ENCODE measurements around the gene IMMP2L.

The IMMP2L gene

GRCh38 chr7:111049971-111050680 is 512.2 kb downstream of the IMMP2L start:
- H3K4me3 ChIP-seq (ENCODE audit: low read depth, low read length), result no peak overlapping the region

GRCh38 chr7:111047595-111047994 is 514.7 kb downstream of the IMMP2L start:
- H3K4me3 ChIP-seq (ENCODE audit: low read depth, low read length), result no peak overlapping the region

DNA sequence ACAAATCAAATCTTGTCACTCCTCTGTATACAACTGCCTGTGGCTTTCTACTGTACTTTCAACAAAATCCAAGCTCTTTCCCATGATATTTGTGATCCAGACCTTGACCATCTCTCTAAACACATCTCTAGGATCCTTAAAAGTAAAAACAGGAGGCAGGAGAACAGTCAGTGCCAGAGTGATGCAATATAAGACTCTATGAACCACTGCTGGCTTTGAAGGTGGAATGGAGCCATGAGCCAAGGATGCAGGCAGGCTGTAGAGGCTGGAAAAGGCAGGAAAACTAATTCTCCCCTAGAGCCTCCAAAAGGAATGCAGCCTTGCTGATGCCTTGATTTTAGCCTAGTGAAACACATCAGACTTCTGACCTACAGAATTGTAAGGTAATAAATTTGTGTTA is 516.8 kb downstream of the IMMP2L start:
- H3K4me3 ChIP-seq (ENCODE audit: low read depth, low read length), result no peak overlapping the region

DNA sequence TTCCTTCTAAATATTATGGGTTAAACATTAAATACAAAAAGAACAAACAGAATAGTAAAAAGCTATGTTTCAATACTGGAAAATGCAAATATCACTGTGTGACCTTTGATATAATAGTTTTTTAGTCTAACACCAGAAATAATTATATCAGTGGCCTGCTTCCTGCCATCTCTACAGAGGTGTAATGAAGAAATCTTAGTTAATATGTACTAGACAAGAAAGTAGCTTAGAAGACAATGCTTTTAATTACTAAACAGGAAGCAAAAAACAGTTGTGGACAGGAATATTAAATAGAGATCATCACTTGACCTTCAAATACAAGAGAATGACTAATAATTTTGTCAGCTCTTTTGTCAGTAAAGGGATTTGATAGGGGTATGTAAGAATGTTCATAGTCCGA is 518.7 kb downstream of the IMMP2L start:
- H3K4me3 ChIP-seq (ENCODE audit: low read depth, low read length), result no peak overlapping the region

GRCh38 chr7:111042842-111043241 is 519.5 kb downstream of the IMMP2L start:
- no peak overlapping the region for H3K4me3 ChIP-seq (ENCODE audit: low read depth, low read length)

DNA sequence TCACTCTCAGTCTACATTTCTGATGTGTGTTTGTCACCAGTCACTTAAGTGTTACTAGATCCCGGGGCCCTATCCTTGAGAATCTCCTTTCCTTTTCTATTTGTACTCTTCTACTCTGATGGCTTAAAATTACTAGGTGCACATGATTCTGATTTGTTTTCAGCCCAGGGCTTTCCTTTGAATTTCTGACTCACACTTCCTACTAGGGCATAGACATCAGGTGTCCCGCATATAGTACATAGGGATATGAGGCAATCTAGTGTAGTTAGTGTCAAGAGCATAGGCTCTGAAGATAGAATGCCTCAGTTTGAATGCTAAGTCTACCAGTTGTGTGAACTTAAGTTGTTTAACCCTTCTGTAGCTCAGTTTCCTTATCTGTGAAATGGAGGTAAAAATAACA is 520.7 kb downstream of the IMMP2L start:
- H3K4me3 ChIP-seq (ENCODE audit: low read depth, low read length), result no peak overlapping the region

DNA sequence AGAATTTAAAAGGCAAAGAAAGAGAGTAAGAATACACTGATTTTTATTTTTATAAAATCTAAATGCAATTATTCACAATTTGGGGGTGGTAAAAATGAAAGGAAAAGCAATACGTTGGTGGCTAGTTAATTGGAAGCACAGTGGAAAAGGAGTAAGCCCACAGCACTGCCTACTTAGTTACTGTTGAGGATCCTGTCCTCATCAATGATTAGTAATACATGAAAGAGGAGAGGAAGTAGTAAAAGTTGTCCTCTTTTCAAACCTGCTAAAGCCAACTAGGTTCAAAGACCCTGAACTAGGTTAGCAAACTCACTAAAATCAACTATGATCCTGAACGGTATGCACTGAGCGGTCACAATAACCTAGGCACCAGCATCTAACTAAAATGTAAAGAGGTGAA is 524.1 kb downstream of the IMMP2L start:
- H3K4me3 ChIP-seq (ENCODE audit: low read depth, low read length), result no peak overlapping the region

DNA sequence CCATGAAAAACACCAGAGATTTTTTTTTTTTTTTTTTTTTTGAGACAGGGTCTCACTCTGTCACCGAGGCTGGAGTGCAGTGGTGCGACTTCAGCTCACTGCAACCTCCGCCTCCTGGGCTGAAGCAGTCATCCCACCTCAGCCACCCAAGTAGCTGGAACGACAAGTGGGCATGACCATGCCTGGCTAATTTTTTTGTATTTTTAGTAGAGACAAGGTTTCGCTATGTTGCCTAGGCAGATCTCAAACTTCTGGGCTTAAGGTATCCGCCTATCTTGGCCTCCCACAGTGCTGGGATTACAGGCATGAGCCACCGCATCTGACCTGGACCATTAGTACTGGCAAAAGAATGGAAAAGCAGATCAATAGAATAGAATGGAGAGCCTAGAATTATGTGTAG is 530.4 kb downstream of the IMMP2L start:
- H3K4me3 ChIP-seq (ENCODE audit: low read depth, low read length), result no peak overlapping the region

DNA sequence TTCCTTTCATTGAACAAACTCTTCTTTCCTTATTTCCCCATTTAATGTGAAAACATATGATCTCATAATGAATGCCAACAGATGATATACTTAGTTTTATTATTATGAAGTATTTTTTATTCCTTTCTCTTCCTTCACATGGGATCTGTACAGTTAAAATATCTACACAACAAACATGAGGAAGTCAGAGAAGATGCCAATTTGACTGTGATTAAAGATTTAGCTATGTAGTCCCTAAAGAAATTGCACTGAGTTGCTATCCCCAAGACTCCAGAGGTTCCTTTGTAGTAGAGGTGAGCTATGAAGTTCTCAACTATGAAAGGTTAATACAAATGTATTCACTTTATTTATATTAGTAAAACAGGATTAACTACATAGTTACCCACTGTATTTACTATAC is 532.0 kb downstream of the IMMP2L start:
- no peak overlapping the region for H3K4me3 ChIP-seq (ENCODE audit: low read depth, low read length)

GRCh38 chr7:111029574-111030251 is 532.6 kb downstream of the IMMP2L start:
- no peak overlapping the region for H3K4me3 ChIP-seq (ENCODE audit: low read depth, low read length)

GRCh38 chr7:111029141-111029572 is 533.1 kb downstream of the IMMP2L start:
- no peak overlapping the region for H3K4me3 ChIP-seq (ENCODE audit: low read depth, low read length)

DNA sequence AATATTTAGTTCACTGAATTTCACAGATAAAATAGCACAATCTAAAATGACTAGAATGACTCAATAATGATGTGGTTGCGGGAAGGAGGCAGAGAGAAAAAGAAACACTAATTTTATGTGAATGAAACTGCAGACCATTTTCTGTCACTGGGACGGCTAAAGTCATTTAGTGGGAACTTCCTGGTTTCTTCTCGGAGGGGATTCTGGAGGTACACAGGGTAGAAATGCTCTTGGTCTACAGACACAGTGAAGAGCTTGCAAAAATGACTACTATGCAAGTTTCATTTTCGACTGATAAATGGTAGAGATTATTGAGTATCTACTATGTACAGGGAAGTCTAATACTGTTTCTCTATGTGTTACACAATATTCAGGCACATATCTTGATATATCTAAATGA is 534.9 kb downstream of the IMMP2L start:
- no peak overlapping the region for H3K4me3 ChIP-seq (ENCODE audit: low read depth, low read length)

DNA sequence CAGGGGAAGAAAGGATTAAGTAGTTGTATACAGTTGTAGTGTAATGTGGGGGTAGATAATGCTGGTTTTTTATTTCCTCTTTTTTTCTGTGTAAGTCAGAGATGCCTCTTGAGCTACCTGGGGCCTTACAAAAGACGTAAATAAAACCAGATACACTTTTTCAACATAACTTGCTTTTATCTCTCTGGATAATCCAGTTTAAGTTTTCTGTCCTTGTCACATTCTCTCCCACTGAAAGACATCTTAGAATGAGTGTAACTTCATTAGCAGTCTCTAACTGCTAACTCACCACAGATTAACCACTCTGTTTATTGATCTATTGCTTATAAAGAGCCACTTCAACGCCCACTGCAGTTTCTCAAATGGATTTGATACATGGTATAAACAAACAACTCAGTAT is 535.5 kb downstream of the IMMP2L start:
- H3K4me3 ChIP-seq (ENCODE audit: low read depth, low read length), result no peak overlapping the region

GRCh38 chr7:111026343-111026742 is 535.9 kb downstream of the IMMP2L start:
- H3K4me3 ChIP-seq (ENCODE audit: low read depth, low read length), result no peak overlapping the region

- H3K4me3 ChIP-seq (ENCODE audit: low read depth, low read length), result no peak overlapping the region
Observed at GRCh38 chr7:111025006-111025405, 537.3 kb downstream of the IMMP2L start.

DNA sequence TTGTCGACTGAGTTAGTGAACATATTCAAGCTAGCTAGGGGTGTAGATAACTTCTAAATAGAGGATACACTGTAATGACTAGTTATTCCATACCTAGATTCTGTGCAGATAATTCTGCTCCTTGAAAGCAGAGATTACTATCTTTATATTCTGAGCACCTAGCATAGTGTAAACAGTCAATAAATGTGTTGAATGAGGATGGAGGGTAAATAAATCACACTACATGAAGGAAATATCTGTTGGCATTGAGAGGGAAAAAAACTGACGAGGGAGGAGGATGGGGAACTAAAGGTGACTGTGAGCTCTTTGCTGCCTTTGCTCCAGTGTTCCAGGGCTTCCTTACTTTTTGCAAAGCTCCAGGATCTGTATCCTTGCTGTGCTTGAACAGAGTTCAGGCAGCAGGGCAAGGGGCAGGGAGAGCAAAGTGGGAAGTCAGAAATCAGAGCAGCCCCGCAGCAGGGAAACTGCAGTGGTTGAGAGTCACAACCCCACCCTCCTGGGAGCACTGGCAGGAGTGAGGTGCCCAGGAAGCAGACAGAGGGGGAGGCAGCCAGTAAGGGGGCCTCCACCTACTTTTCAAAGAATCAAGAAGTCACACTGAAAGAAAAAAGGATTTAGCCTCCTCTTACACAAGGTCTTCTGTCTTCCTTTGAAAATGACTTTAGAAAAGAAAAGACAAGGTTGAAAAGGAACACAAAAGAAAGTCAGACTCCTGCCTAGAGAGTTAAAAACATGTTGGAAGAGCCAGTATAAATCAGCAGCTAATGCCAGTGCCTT is 543.1 kb downstream of the IMMP2L start:
- no peak overlapping the region for H3K4me3 ChIP-seq (ENCODE audit: low read depth, low read length)

DNA sequence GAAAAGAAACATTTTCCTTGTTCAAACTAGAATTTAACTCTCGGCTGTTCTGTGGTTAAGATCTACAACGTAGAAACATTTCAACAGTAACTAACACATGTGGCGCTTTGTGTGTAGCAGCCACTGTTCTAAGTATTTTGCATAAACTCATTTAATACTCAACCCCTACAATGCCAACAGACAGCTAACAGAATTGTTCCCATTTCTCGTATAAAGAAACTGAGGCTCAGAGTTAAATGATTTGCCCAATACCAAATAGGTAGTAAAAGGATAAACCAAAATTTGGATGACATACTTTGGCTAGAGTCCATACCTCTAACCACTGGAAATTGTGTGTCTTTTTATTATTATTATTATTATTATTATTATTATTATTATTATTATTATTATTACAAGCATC is 543.8 kb downstream of the IMMP2L start:
- H3K4me3 ChIP-seq (ENCODE audit: low read depth, low read length), result no peak overlapping the region

DNA sequence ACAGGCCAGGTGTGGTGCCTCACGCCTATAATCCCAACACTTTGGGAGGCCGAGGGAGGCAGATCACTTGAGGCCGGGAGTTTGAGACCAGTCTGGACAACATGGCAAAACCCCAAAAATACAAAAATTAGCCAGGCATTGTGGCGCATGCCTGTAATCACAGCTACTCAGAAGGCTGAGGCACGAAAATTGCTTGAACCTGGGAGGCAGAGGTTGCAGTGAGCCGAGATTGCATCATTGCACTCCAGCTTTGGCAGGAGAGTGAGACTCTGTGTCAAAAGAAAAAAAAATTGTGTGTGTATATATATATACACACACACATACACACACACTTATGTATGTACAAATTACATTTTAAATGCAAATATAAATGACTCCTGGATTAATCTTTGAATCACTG is 548.2 kb downstream of the IMMP2L start:
- H3K4me3 ChIP-seq (ENCODE audit: low read depth, low read length), result no peak overlapping the region

- no peak overlapping the region for H3K4me3 ChIP-seq (ENCODE audit: low read depth, low read length)
Observed at GRCh38 chr7:111012799-111013675, 549.3 kb downstream of the IMMP2L start.

- no peak overlapping the region for H3K4me3 ChIP-seq (ENCODE audit: low read depth, low read length)
Observed at GRCh38 chr7:111012149-111012548, 550.1 kb downstream of the IMMP2L start.

DNA sequence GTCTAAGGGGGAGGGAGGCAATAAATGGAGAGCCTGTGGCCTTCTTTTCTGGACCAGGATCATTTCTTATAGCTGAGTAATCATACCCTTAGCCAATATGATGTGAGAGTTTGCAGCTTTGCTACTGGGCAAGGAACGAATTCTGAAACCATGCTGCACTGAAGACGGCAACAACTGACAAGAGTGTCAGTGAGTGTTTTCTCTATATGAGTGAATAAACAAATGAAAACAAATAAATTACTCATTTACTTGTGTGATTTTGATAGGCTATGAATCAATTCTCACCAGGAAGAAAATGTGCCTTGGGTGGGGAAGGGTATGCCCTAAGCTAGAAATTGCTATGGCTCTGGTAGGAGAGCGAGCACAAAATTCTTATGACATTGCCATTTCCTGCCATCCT is 550.8 kb downstream of the IMMP2L start:
- no peak overlapping the region for H3K4me3 ChIP-seq (ENCODE audit: low read depth, low read length)

Data from iPS-11a (cell line).